ENCODE measurements around the gene PFDN2. TPM values are rescaled to one million over a fixed set of nuclear protein-coding genes. Genes with fewer than 3 reads are reported as not detected.

The PFDN2 gene
- total and polyA plus RNA-seq, 2 of the 4 experiments (the other 2 are of a cell fraction) = 62.4 to 179 TPM

DNA sequence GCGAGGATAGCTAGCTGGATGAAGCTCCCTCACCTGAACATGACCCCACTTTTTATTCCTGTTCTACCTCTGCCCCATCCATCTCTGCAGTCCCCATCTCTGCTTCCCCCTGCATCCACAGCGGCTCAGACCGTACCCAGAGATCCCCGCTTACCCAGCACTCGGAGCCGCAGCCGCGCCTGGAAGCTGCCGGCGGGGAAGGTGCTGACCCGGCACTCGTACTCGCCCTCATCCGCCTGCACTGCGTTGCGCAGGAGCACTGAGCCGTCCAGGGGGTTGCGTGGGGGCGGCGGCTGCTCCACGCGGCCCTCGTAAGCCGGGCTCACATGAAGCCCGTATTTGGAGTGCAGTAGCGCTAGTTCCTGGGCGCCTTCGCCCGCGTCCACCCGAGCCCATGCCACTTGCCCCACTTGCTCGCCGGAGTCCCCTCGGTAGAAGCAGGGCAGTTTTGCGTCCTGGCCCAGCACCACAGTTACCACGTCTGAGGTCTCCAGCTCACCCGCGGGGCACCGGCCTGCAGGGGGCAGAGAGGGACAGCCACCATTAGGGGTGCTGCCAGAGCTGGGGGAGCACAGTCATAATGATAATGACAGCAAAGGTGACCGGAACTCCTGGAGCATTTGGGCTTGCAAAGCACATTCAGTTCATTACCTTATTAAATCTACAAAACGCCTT, 38.3 kb downstream of the PFDN2 start:
- no peak overlapping the region for H3K27ac ChIP-seq (ENCODE audit: insufficient read depth, low read length)
- POLR2A ChIA-PET (ENCODE audit: unreplicated experiment) = interaction anchor here (0.5 kb wide), 1 partner anchor 15 kb away, joined by 3 read pairs; no protein-coding TSS in a partner anchor

More for the DNA sequence above, 38.3 kb downstream of the PFDN2 start:
- intact Hi-C loops (cut with micrococcal nuclease) = loop anchor here (5.0 kb wide), 1 partner anchor 32 kb away; the partner anchor contains the start of gene USF1
- Histone ChIP-seq H3K4ac (ENCODE audit: low read depth, low read length) (no peak overlapping the region), H3K4me2 (ENCODE audit: low read depth, low read length) (no peak overlapping the region), H3K14ac (replicated peaks; ENCODE audit: low read depth, low read length) (no peak overlapping the region), H3K27me3 (ENCODE audit: control insufficient read depth, insufficient read depth, low read length) (no peaks in the 10 kb centered on the region), H3K9me1 (ENCODE audit: insufficient read depth, low read length) (peaks cover 17% of the 10 kb centered on the region), H3K4me3 (ENCODE audit: insufficient read depth, low read depth, low read length) (no peak overlapping the region), H3K36me3 (ENCODE audit: control insufficient read depth, insufficient read depth, low read length) (no peaks in the 10 kb centered on the region), H3K4me1 (ENCODE audit: control insufficient read depth, insufficient read depth, low read length) (peaks cover 19% of the 10 kb centered on the region), H2BK20ac (ENCODE audit: low read depth, low read length) (no peak overlapping the region), H4K8ac (ENCODE audit: low read depth in 2 of 2, low read length in 2 of 2) (no peak overlapping the region), H4K91ac (ENCODE audit: insufficient read depth, low read depth, low read length) (no peak overlapping the region), H3K18ac (ENCODE audit: low read depth, low read length) (no peak overlapping the region), H2BK15ac (ENCODE audit: low read depth, low read length) (no peak overlapping the region), H3K56ac (ENCODE audit: extremely low read depth, insufficient read depth, low read length) (no peak overlapping the region), H3K9me3 (ENCODE audit: control insufficient read depth, insufficient read depth, low read length) (no peaks in the 10 kb centered on the region), H2AK5ac (ENCODE audit: low read depth, low read length) (no peak overlapping the region), H2AFZ (replicated peaks; ENCODE audit: low read length, poor library complexity) (peak overlapping the region; percentile 41), H2BK120ac (ENCODE audit: low read depth, low read length) (0 out of 2 replicates have a peak overlapping the region, but pooled peaks have one; percentile 1), H4K5ac (ENCODE audit: low read depth, low read length) (no peak overlapping the region), H3K79me1 (ENCODE audit: low read depth in 1 of 2, low read length in 2 of 2) (no peaks in the 10 kb centered on the region), H3K9ac (ENCODE audit: low read depth, low read length) (no peak overlapping the region), H2BK5ac (ENCODE audit: low read depth, low read length, poor library complexity, severe bottlenecking) (no peak overlapping the region), H4K20me1 (ENCODE audit: insufficient read depth, low read length) (no peaks in the 10 kb centered on the region), H2AK9ac (replicated peaks; ENCODE audit: low read depth, low read length, poor library complexity) (no peak overlapping the region), H3K23ac (ENCODE audit: low read depth, low read length) (no peak overlapping the region)
- TF ChIP-seq CHD1 (IDR thresholded peaks at IDR 0.05; ENCODE audit: low read depth, low read length) = no peak
- no peak for TF ChIP-seq SMC3 (IDR thresholded peaks at IDR 0.05; ENCODE audit: low read depth, low read length)
- TF ChIP-seq MAFK (IDR thresholded peaks at IDR 0.05; ENCODE audit: low read depth, low read length) = no peak
- TF ChIP-seq FOS (IDR thresholded peaks at IDR 0.05; ENCODE audit: low read depth, low read length) = no peak
- TF ChIP-seq POLR2A (IDR thresholded peaks at IDR 0.05; ENCODE audit: low read depth, low read length) = no peak
- TF ChIP-seq NFE2L2 (IDR thresholded peaks at IDR 0.05; ENCODE audit: low read depth, low read length) = no peak
- TF ChIP-seq MAZ (IDR thresholded peaks at IDR 0.05; ENCODE audit: borderline replicate concordance, low read depth, low read length) = no peak
- TF ChIP-seq, protein P1, sequence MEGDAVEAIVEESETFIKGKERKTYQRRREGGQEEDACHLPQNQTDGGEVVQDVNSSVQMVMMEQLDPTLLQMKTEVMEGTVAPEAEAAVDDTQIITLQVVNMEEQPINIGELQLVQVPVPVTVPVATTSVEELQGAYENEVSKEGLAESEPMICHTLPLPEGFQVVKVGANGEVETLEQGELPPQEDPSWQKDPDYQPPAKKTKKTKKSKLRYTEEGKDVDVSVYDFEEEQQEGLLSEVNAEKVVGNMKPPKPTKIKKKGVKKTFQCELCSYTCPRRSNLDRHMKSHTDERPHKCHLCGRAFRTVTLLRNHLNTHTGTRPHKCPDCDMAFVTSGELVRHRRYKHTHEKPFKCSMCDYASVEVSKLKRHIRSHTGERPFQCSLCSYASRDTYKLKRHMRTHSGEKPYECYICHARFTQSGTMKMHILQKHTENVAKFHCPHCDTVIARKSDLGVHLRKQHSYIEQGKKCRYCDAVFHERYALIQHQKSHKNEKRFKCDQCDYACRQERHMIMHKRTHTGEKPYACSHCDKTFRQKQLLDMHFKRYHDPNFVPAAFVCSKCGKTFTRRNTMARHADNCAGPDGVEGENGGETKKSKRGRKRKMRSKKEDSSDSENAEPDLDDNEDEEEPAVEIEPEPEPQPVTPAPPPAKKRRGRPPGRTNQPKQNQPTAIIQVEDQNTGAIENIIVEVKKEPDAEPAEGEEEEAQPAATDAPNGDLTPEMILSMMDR (conservative IDR thresholded peaks at IDR 0.05; ENCODE audit: low read depth, low read length) = no peak
- TF ChIP-seq, protein P2, sequence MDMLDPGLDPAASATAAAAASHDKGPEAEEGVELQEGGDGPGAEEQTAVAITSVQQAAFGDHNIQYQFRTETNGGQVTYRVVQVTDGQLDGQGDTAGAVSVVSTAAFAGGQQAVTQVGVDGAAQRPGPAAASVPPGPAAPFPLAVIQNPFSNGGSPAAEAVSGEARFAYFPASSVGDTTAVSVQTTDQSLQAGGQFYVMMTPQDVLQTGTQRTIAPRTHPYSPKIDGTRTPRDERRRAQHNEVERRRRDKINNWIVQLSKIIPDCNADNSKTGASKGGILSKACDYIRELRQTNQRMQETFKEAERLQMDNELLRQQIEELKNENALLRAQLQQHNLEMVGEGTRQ (IDR thresholded peaks at IDR 0.05; ENCODE audit: low read depth, low read length) = no peak
- TF ChIP-seq, protein P3, sequence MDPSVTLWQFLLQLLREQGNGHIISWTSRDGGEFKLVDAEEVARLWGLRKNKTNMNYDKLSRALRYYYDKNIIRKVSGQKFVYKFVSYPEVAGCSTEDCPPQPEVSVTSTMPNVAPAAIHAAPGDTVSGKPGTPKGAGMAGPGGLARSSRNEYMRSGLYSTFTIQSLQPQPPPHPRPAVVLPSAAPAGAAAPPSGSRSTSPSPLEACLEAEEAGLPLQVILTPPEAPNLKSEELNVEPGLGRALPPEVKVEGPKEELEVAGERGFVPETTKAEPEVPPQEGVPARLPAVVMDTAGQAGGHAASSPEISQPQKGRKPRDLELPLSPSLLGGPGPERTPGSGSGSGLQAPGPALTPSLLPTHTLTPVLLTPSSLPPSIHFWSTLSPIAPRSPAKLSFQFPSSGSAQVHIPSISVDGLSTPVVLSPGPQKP (IDR thresholded peaks at IDR 0.05; ENCODE audit: borderline replicate concordance, low read depth, low read length) = no peak
- TF ChIP-seq RCOR1 (IDR thresholded peaks at IDR 0.05; ENCODE audit: insufficient replicate concordance, low read length) = no peak
- TF ChIP-seq RAD21 (IDR thresholded peaks at IDR 0.05; ENCODE audit: low read length) = no peak
- no peak for TF ChIP-seq CEBPB (IDR thresholded peaks at IDR 0.05; ENCODE audit: low read depth, low read length)
- in situ Hi-C loops (cut with MboI; ENCODE audit: low sequenced_read_pairs) = no loop called here
- CTCF ChIA-PET = no interaction called here
- WGBS, 2 experiments (ENCODE audit: extremely low coverage in 2 of 2, insufficient read length in 1 of 2) = 45% methylated on average over 18 of the region's 41 CpGs; no CpG with 5 or more reads in 1 of the 2 experiments
- dilution Hi-C loops (cut with HindIII; ENCODE audit: low sequenced_read_pairs, unreplicated experiment) = no loop called here
- BruUV-seq (replicated peaks) = no TSS peak
- ATAC-seq (ENCODE audit: low read depth) = no peak
- DNase-seq = no peak
